Measurements from ENCODE around the gene PSMD10. TPM values are rescaled to one million over a fixed set of nuclear protein-coding genes. Genes with fewer than 3 reads are reported as not detected.

Gene PSMD10, protein sequence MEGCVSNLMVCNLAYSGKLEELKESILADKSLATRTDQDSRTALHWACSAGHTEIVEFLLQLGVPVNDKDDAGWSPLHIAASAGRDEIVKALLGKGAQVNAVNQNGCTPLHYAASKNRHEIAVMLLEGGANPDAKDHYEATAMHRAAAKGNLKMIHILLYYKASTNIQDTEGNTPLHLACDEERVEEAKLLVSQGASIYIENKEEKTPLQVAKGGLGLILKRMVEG
- 61.4 TPM for total RNA-seq

DNA sequence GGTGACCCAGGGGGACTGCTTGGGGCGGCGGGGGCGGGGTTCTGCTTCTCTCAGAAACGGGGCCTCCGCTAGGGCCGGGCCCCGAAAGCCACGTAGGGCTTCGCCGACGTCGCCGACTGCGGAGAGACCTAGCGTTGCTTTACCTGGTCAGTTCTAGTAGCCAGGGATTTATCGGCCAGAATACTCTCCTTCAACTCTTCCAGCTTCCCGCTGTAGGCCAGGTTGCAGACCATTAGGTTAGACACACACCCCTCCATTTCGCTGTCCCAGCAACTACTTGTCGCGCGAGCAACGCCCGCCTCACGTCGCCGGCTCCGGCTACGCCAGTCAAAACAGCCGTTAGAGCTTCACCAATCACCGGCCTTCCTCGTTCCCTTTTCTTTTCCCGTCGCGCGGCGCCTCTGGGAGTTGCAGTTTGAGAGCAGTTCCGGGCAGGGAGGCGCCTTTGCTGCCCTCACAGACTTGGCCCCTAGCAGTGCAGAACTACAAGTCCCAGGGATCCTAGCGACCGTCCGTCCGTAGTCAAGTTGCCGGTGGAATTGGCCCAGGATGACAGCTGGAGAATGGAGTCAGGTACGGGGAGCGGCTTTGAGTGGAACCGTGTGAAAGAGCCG lies at the start of gene PSMD10, which contains the start of gene ATG4A:
Gene PSMD10 (minus strand): TSS at position 279 of the 614 bp plus-strand sequence. CDS start 22 bp downstream, at position 257.
Gene ATG4A (plus strand): TSS at position 515 of the 614 bp plus-strand sequence. CDS start 49 bp downstream, at position 564.

DNA sequence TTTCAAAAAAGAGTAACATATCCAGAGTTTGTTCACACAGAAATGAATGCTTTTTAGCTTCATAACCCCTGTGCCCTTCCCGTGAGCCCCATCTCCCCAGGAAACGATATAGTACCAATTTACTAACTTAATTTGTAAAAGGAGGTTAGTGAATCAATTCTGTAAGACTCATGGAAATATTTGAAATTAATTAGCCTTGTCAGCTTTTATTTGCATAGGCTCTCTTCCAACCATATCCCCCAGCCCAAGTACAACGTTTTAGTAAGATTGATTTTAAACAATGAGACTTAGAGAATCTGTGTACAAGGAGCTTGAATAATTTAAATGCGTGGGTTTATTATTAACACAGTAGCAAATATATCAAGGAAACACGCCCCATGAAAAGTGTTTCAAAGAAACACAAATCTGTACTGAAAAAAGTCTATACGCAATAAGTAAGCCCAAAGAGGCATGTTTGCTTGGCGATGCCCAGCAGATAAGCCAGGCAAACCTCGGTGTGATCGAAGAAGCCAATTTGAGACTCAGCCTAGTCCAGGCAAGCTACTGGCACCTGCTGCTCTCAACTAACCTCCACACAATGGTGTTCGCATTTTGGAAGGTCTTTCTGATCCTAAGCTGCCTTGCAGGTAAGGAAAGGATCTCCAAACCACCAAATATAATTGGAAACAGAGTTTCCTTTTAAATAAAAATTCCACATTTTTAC lies 46.6 kb downstream of the PSMD10 start, which contains the start of gene VSIG1:
Gene VSIG1 (plus strand): TSS at position 512 of the 703 bp plus-strand sequence. CDS start 66 bp downstream, at position 578.

Other genes starting within 250 kb of the PSMD10 start
- gene TEX13B, start 109.2 kb downstream of the PSMD10 start, total RNA-seq = not detected
- 0.33 TPM for gene VSIG1, start 46.5 kb downstream of the PSMD10 start, total RNA-seq
- 11.1 TPM for gene ATG4A, start 236 bp upstream of the PSMD10 start, total RNA-seq

Measured in camera-type eye (tissue), 1 donor.